H9 (cell line): Measurements from ENCODE around the gene TMED8. TPM values are rescaled to one million over a fixed set of nuclear protein-coding genes. Genes with fewer than 3 reads are reported as not detected.

Experiments used
- DNase-seq: peaks from one replicate; pipeline ENCODE4 v3.0.0-alpha.2; 2017
- H2AFZ ChIP-seq: one replicate; pipeline ENCODE4 v1.6.1; 2013; ENCODE audit warnings: mild to moderate bottlenecking, low read length, control low read depth, moderate library complexity
- H2AK5ac ChIP-seq: 2 replicates; pipeline ENCODE4 v1.6.1; 2013; ENCODE audit warnings: low read length, control low read depth, mixed read lengths; ENCODE audit not compliant: insufficient read length
- H2BK120ac ChIP-seq: one replicate; pipeline ENCODE4 v1.6.1; 2013; ENCODE audit warnings: low read depth, mild to moderate bottlenecking, low read length, control low read depth, inconsistent platforms; ENCODE audit not compliant: poor library complexity, severe bottlenecking
- H2BK12ac ChIP-seq: 2 replicates; pipeline ENCODE4 v1.6.1; 2013; ENCODE audit warnings: low read length, control low read depth, mixed read lengths, low read depth; ENCODE audit not compliant: insufficient read length
- H2BK15ac ChIP-seq: 2 replicates; pipeline ENCODE4 v1.6.1; 2013; ENCODE audit warnings: low read depth, low read length, control low read depth
- H2BK20ac ChIP-seq: one replicate; pipeline ENCODE4 v1.6.1; 2013; ENCODE audit warnings: low read depth, mild to moderate bottlenecking, low read length, control low read depth, inconsistent platforms; ENCODE audit not compliant: poor library complexity, severe bottlenecking
- H2BK5ac ChIP-seq: 2 replicates; pipeline ENCODE4 v1.6.1; 2013; ENCODE audit warnings: low read length, control low read depth, mixed read lengths; ENCODE audit not compliant: insufficient read length
- H3K14ac ChIP-seq: 2 replicates; pipeline ENCODE4 v1.6.1; 2013; ENCODE audit warnings: low read length, control low read depth; ENCODE audit not compliant: insufficient read depth
- H3K18ac ChIP-seq: 2 replicates; pipeline ENCODE4 v1.6.1; 2013; ENCODE audit warnings: low read depth, mild to moderate bottlenecking, mixed read lengths, low read length, control low read depth; ENCODE audit not compliant: insufficient read length
- H3K23ac ChIP-seq: 2 replicates; pipeline ENCODE4 v1.6.1; 2013; ENCODE audit warnings: low read length, control low read depth, mixed read lengths, low read depth; ENCODE audit not compliant: insufficient read length
- H3K23me2 ChIP-seq: 2 replicates; pipeline ENCODE4 v1.6.1; 2013; ENCODE audit warnings: low read depth, mild to moderate bottlenecking, mixed read lengths, low read length, control low read depth; ENCODE audit not compliant: insufficient read length, poor library complexity, severe bottlenecking
- H3K27ac ChIP-seq: 2 replicates; pipeline ENCODE4 v1.5.1; 2013; ENCODE audit warnings: low read length, control low read depth, mixed read lengths, low read depth; ENCODE audit not compliant: insufficient read length
- H3K27me3 ChIP-seq: 2 replicates; pipeline ENCODE4 v1.6.1; 2013; ENCODE audit warnings: low read length, control low read depth, inconsistent platforms; ENCODE audit not compliant: insufficient read depth
- H3K4ac ChIP-seq: 2 replicates; pipeline ENCODE4 v1.6.1; 2013; ENCODE audit warnings: low read depth, mild to moderate bottlenecking, control low read depth, inconsistent platforms, low read length, moderate library complexity
- H3K4me1 ChIP-seq: 2 replicates; pipeline ENCODE4 v1.6.1; 2013; ENCODE audit warnings: low read length, control low read depth, inconsistent platforms; ENCODE audit not compliant: insufficient read depth
- H3K4me2 ChIP-seq: 2 replicates; pipeline ENCODE4 v1.6.1; 2013; ENCODE audit warnings: low read length, control low read depth, mixed read lengths; ENCODE audit not compliant: insufficient read length, insufficient read depth
- H3K56ac ChIP-seq: 2 replicates; pipeline ENCODE4 v1.6.1; 2013; ENCODE audit warnings: low read depth, mild to moderate bottlenecking, mixed read lengths, low read length, control low read depth; ENCODE audit not compliant: insufficient read length
- H3K79me1 ChIP-seq: 2 replicates; pipeline ENCODE4 v1.6.1; 2013; ENCODE audit warnings: low read depth, mild to moderate bottlenecking, moderate library complexity, low read length, control low read depth, inconsistent platforms; ENCODE audit not compliant: insufficient read depth, poor library complexity, severe bottlenecking
- H3K79me2 ChIP-seq: 2 replicates; pipeline ENCODE4 v1.6.1; 2013; ENCODE audit warnings: low read length, control low read depth, inconsistent platforms; ENCODE audit not compliant: insufficient read depth
- H3K9ac ChIP-seq: 2 replicates; pipeline ENCODE4 v1.6.1; 2013; ENCODE audit warnings: low read length, control low read depth, mixed read lengths; ENCODE audit not compliant: insufficient read length; ENCODE audit errors: extremely low read depth
- H3K9me3 ChIP-seq: one replicate; pipeline ENCODE4 v1.6.1; 2013; ENCODE audit warnings: low read depth, low read length, inconsistent platforms; ENCODE audit not compliant: control insufficient read depth
- H3T11ph ChIP-seq: one replicate; pipeline ENCODE4 v1.6.1; 2013; ENCODE audit warnings: mild to moderate bottlenecking, low read length, control low read depth, inconsistent platforms
- H4K20me1 ChIP-seq: one replicate; pipeline ENCODE4 v1.6.1; 2013; ENCODE audit not compliant: control insufficient read depth, insufficient read length, insufficient read depth
- H4K5ac ChIP-seq: 2 replicates; pipeline ENCODE4 v1.6.1; 2013; ENCODE audit warnings: low read depth, mild to moderate bottlenecking, mixed read lengths, low read length, control low read depth; ENCODE audit not compliant: insufficient read length
- H4K8ac ChIP-seq: replicated peaks from 2 replicates; pipeline ENCODE4 v1.6.1; 2013; ENCODE audit warnings: low read length, control low read depth, mixed read lengths, low read depth; ENCODE audit not compliant: insufficient read length
- H4K91ac ChIP-seq: 2 replicates; pipeline ENCODE4 v1.6.1; 2013; ENCODE audit warnings: low read depth, mild to moderate bottlenecking, moderate library complexity, mixed read lengths, low read length, control low read depth; ENCODE audit not compliant: insufficient read length
- H3K27ac Mint-ChIP-seq, 3 experiments: 2 replicates in 2 of 3; 3 replicates in 1 of 3; pipeline ENCODE4 v1.8.0; 2020 to 2021; ENCODE audit warnings: mixed read lengths in 3 of 3, mild to moderate bottlenecking in 1 of 3, moderate library complexity in 1 of 3
- H3K27me3 Mint-ChIP-seq: 2 replicates; pipeline ENCODE4 v1.8.0; 2021; ENCODE audit warnings: low read depth, mild to moderate bottlenecking, moderate library complexity, mixed read lengths
- H3K36me3 Mint-ChIP-seq, 3 experiments: 2 replicates in 2 of 3; 3 replicates in 1 of 3; pipeline ENCODE4 v1.8.0; 2020 to 2021; ENCODE audit warnings: low read depth in 3 of 3, mixed read lengths in 3 of 3; ENCODE audit not compliant: insufficient read depth in 1 of 3
- H3K4me1 Mint-ChIP-seq, 2 experiments: 2 replicates each; pipeline ENCODE4 v1.8.0; 2020; ENCODE audit warnings: mixed read lengths in 2 of 2
- H3K4me3 Mint-ChIP-seq, 2 experiments: 2 replicates in 1 of 2; 3 replicates in 1 of 2; pipeline ENCODE4 v1.8.0; 2020 to 2021; ENCODE audit warnings: mild to moderate bottlenecking in 2 of 2, mixed read lengths in 2 of 2, moderate library complexity in 1 of 2
- H3K9me3 Mint-ChIP-seq, 2 experiments: 2 replicates in 1 of 2; 3 replicates in 1 of 2; pipeline ENCODE4 v1.8.0; 2020; ENCODE audit warnings: mild to moderate bottlenecking in 2 of 2, mixed read lengths in 2 of 2, moderate library complexity in 1 of 2
- CTCF ChIP-seq: fragments of 200-600 bp; sonication (generic); conservative IDR thresholded peaks from 3 replicates; pipeline ENCODE4 v1.8.0; 2021; ENCODE audit warnings: antibody characterized with exemption, mild to moderate bottlenecking
- WGBS: extraction: QIAGEN DNeasy Blood & Tissue Kit; methylation state at CpG from one replicate; pipeline ENCODE4 v1.1.7; 2013; ENCODE audit warnings: missing lambda C conversion rate, low lambda C conversion rate, mixed read lengths; ENCODE audit not compliant: insufficient read length; ENCODE audit errors: extremely low coverage; 5-methylcytosine and 5-hydroxymethylcytosine counted together
- total RNA-seq: library from RNA; stranded (reverse); gene quantifications from 2 replicates; pipeline ENCODE4 v1.2.1, GENCODE V29; 2021

TMED8 gene
- total RNA-seq, 1 experiment from 2014 or later = 9.5 TPM

- no peak overlapping the region for H3K18ac ChIP-seq
- Mint-ChIP-seq H3K27ac (peak overlapping the region in 1 of 3 experiments; percentile 31; a peak in 2 of 7 replicates), H3K36me3 (peaks cover 5 to 33% (median 24%) of the 10 kb centered on the region in 3 experiments; a peak in 5 of 7 replicates), H3K4me3 (no peak overlapping the region), H3K27me3 (no peaks in the 10 kb centered on the region), H3K9me3 (no peaks in the 10 kb centered on the region), H3K4me1 (peaks cover 2% of the 10 kb centered on the region in 2 experiments)
- no peak overlapping the region for H3K14ac ChIP-seq
- H4K20me1 ChIP-seq = no peaks in the 10 kb centered on the region
- no peak overlapping the region for H2BK15ac ChIP-seq
- no peaks in the 10 kb centered on the region for H3K27me3 ChIP-seq
- no peak overlapping the region for H2BK120ac ChIP-seq
- H3K4me1 ChIP-seq = no peaks in the 10 kb centered on the region
- no peak overlapping the region for H3K4ac ChIP-seq
- no peak overlapping the region for H2AK5ac ChIP-seq
- H3K79me1 ChIP-seq = no peaks in the 10 kb centered on the region
- no peak overlapping the region for H4K8ac ChIP-seq
- H2BK20ac ChIP-seq = no peak overlapping the region
- H3K9me3 ChIP-seq = no peaks in the 10 kb centered on the region
- H3K4me2 ChIP-seq = no peak overlapping the region
- no peak overlapping the region for H3K27ac ChIP-seq
- no peaks in the 10 kb centered on the region for H3K79me2 ChIP-seq
- H3K23me2 ChIP-seq = no peaks in the 10 kb centered on the region
- peak; percentile 88 for DNase-seq
- H2AFZ ChIP-seq = no peak overlapping the region
- no peak overlapping the region for H3K56ac ChIP-seq
- H2BK12ac ChIP-seq = no peak overlapping the region
- peak; percentile 89 for TF ChIP-seq CTCF
- H3K23ac ChIP-seq = no peak overlapping the region
- no peak overlapping the region for H2BK5ac ChIP-seq
- H3K9ac ChIP-seq = no peak overlapping the region
- no CpG with 5 or more reads among the region's 10 CpGs for WGBS
- H3T11ph ChIP-seq = no peak overlapping the region
- no peak overlapping the region for H4K5ac ChIP-seq
- no peak overlapping the region for H4K91ac ChIP-seq
Observed at GRCh38 chr14:77301103-77301502, 75.8 kb downstream of the TMED8 start.
